ENCODE measurements around the gene VPS18.
A peak's percentile ranks its signal among the peaks of the same experiment; 100 is the strongest.

VPS18 gene

GRCh38 chr15:40891138-40891537 lies 3.1 kb upstream of the VPS18 start:
- Histone ChIP-seq H3K27ac (ENCODE audit: low read depth, low read length) (no peak overlapping the region), H3K27me3 (ENCODE audit: insufficient read depth, low read length) (no peaks in the 10 kb centered on the region), H3K79me2 (ENCODE audit: control insufficient read depth, insufficient read depth, low read length, poor library complexity) (peaks cover 10% of the 10 kb centered on the region), H3K4me1 (ENCODE audit: control insufficient read depth in 1 of 2, insufficient read depth in 2 of 2, low read length in 2 of 2) (peaks cover 5 to 13% of the 10 kb centered on the region in 2 experiments), H3K18ac (ENCODE audit: low read length) (no peak overlapping the region), H3K4ac (ENCODE audit: low read depth, low read length) (no peak overlapping the region), H2BK12ac (ENCODE audit: low read length) (no peak overlapping the region), H3K4me2 (ENCODE audit: low read length) (no peak overlapping the region), H2BK120ac (ENCODE audit: insufficient read depth, low read length, poor library complexity) (no peak overlapping the region), H4K12ac (ENCODE audit: low read depth, low read length) (no peak overlapping the region), H4K91ac (ENCODE audit: low read depth, low read length) (no peak overlapping the region), H4K8ac (ENCODE audit: low read depth, low read length) (no peak overlapping the region), H3K9ac (ENCODE audit: low read length) (no peak overlapping the region), H3K36me3 (ENCODE audit: control insufficient read depth in 1 of 2, insufficient read depth in 2 of 2, low read length in 2 of 2) (peaks cover 1 to 4% of the 10 kb centered on the region in 2 experiments), H3K9me3 (ENCODE audit: insufficient read depth, low read depth, low read length) (no peaks in the 10 kb centered on the region), H2AK5ac (ENCODE audit: low read length) (no peak overlapping the region), H2AFZ (ENCODE audit: insufficient read depth, low read length, poor library complexity) (no peak overlapping the region), H3K4me3 (ENCODE audit: low read depth, low read length) (no peak overlapping the region), H2BK5ac (ENCODE audit: low read depth, low read length, poor library complexity) (no peak overlapping the region), H3K23ac (ENCODE audit: low read length) (no peak overlapping the region), H3K14ac (ENCODE audit: low read length) (no peak overlapping the region), H3K79me1 (ENCODE audit: low read length) (peaks cover 8% of the 10 kb centered on the region)
- DNase-seq: no peak
- WGBS (ENCODE audit: extremely low coverage, insufficient coverage, insufficient read length): 100% methylated on average over 1 of the region's 5 CpGs

DNA sequence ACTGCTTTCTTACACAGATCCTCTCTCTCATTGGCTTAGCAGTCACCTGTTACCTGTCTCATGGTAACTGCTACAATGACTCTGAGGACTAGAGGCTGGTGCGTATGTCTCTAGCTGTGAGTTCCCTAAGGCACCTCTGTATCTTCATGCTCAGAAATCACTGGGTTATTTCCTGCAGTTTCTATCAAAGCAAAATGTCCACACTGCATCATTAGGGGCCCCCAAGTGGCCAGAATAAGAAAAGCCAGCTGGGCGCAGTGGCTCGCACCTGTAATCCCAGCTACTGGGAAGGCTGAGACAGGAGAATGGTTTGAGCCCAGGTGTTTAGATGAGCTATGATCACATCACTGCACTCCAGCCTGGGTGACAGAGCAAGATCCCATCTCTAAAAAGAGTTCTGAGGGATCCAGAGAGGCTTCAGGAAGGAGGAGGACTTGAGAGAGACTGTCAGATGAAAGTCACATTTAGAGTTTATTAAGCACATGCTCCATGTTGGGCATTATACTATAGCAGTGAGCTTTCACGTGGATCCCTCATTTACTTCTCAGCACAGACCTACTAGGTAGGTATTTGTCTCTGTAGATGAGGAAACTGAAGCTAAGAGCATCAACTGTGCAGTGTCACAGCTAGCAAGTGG lies 2.3 kb upstream of the VPS18 start:
- Histone ChIP-seq H4K12ac (ENCODE audit: low read depth, low read length) (no peak overlapping the region), H3K9me3 (ENCODE audit: insufficient read depth, low read depth, low read length) (no peaks in the 10 kb centered on the region), H3K4ac (ENCODE audit: low read depth, low read length) (no peak overlapping the region), H3K27me3 (ENCODE audit: insufficient read depth, low read length) (no peaks in the 10 kb centered on the region), H3K4me2 (ENCODE audit: low read length) (no peak overlapping the region), H3K79me2 (ENCODE audit: control insufficient read depth, insufficient read depth, low read length, poor library complexity) (peaks cover 10% of the 10 kb centered on the region), H3K36me3 (ENCODE audit: control insufficient read depth in 1 of 2, insufficient read depth in 2 of 2, low read length in 2 of 2) (peaks cover 5 to 6% of the 10 kb centered on the region in 2 experiments), H4K8ac (ENCODE audit: low read depth, low read length) (no peak overlapping the region), H2BK120ac (ENCODE audit: insufficient read depth, low read length, poor library complexity) (no peak overlapping the region), H2BK5ac (ENCODE audit: low read depth, low read length, poor library complexity) (no peak overlapping the region), H3K4me3 (ENCODE audit: low read depth, low read length) (no peak overlapping the region), H3K18ac (ENCODE audit: low read length) (no peak overlapping the region), H3K23ac (ENCODE audit: low read length) (no peak overlapping the region), H4K91ac (ENCODE audit: low read depth, low read length) (no peak overlapping the region), H3K9ac (ENCODE audit: low read length) (no peak overlapping the region), H3K14ac (ENCODE audit: low read length) (no peak overlapping the region), H3K79me1 (ENCODE audit: low read length) (peaks cover 8% of the 10 kb centered on the region), H3K4me1 (ENCODE audit: control insufficient read depth in 1 of 2, insufficient read depth in 2 of 2, low read length in 2 of 2) (peaks cover 5 to 13% of the 10 kb centered on the region in 2 experiments), H2AFZ (ENCODE audit: insufficient read depth, low read length, poor library complexity) (no peak overlapping the region), H2BK12ac (ENCODE audit: low read length) (no peak overlapping the region), H2AK5ac (ENCODE audit: low read length) (no peak overlapping the region), H3K27ac (ENCODE audit: low read depth, low read length) (no peak overlapping the region)
- DNase-seq: peak; percentile 50 to 71
- no CpG with 5 or more reads among the region's 4 CpGs for WGBS (ENCODE audit: extremely low coverage, insufficient coverage, insufficient read length)

GRCh38 chr15:40892447-40893012 lies 1.7 kb upstream of the VPS18 start:
- no CpG with 5 or more reads among the region's 2 CpGs for WGBS (ENCODE audit: extremely low coverage, insufficient coverage, insufficient read length)
- H3K4me1 ChIP-seq (ENCODE audit: control insufficient read depth in 1 of 2, insufficient read depth in 2 of 2, low read length in 2 of 2): peaks cover 5 to 13% of the 10 kb centered on the region in 2 experiments
- H4K12ac ChIP-seq (ENCODE audit: low read depth, low read length): no peak overlapping the region
- H3K27me3 ChIP-seq (ENCODE audit: insufficient read depth, low read length): no peaks in the 10 kb centered on the region
- H3K23ac ChIP-seq (ENCODE audit: low read length): no peak overlapping the region
- no peak overlapping the region for H3K27ac ChIP-seq (ENCODE audit: low read depth, low read length)
- H3K79me2 ChIP-seq (ENCODE audit: control insufficient read depth, insufficient read depth, low read length, poor library complexity): peaks cover 10% of the 10 kb centered on the region
- no peak overlapping the region for H2BK12ac ChIP-seq (ENCODE audit: low read length)
- H2BK120ac ChIP-seq (ENCODE audit: insufficient read depth, low read length, poor library complexity): no peak overlapping the region
- H2BK5ac ChIP-seq (ENCODE audit: low read depth, low read length, poor library complexity): no peak overlapping the region
- no peak overlapping the region for H3K9ac ChIP-seq (ENCODE audit: low read length)
- H3K4me3 ChIP-seq (ENCODE audit: low read depth, low read length): no peak overlapping the region
- H3K9me3 ChIP-seq (ENCODE audit: insufficient read depth, low read depth, low read length): no peaks in the 10 kb centered on the region
- DNase-seq: no peak
- no peak overlapping the region for H4K8ac ChIP-seq (ENCODE audit: low read depth, low read length)
- peaks cover 8% of the 10 kb centered on the region for H3K79me1 ChIP-seq (ENCODE audit: low read length)
- peaks cover 5 to 6% of the 10 kb centered on the region in 2 experiments for H3K36me3 ChIP-seq (ENCODE audit: control insufficient read depth in 1 of 2, insufficient read depth in 2 of 2, low read length in 2 of 2)
- H3K4me2 ChIP-seq (ENCODE audit: low read length): no peak overlapping the region
- H2AFZ ChIP-seq (ENCODE audit: insufficient read depth, low read length, poor library complexity): no peak overlapping the region
- H3K14ac ChIP-seq (ENCODE audit: low read length): no peak overlapping the region
- no peak overlapping the region for H4K91ac ChIP-seq (ENCODE audit: low read depth, low read length)
- no peak overlapping the region for H3K18ac ChIP-seq (ENCODE audit: low read length)
- H3K4ac ChIP-seq (ENCODE audit: low read depth, low read length): no peak overlapping the region
- no peak overlapping the region for H2AK5ac ChIP-seq (ENCODE audit: low read length)

DNA sequence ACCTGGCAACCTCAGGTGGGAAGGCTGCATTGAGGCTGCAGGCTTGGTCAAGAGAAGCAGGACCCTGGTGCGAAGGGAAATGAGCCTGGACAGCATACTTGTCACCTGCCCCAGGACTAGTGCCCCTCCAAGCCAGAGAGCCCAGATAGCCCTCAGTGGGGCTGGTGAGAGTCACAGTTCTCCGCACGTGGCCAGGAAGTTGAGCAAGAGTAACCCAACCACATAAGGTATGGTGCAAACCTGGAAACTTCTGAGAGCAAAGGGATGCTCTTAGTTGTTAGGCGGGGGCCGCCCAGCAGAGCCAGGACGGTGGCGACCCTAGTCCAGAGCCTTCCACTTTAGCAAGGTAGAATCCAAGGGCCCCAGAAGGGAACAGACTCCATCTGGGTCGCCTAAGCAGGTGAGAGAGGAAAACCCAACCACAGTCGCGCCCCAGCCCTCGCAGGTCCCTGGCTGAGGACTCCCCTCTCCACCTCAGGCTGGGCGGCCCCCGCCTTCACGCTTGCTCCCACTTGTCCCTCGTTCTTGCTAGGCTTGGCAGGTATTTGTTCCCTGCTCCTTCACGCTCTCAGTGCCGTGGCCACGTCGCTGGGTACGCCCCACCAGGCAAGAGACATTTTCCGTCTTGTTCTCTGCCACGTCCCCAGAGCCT lies 1.1 kb upstream of the VPS18 start:
- no peak overlapping the region for H3K18ac ChIP-seq (ENCODE audit: low read length)
- H3K9ac ChIP-seq (ENCODE audit: low read length): no peak overlapping the region
- no peak overlapping the region for H3K4me2 ChIP-seq (ENCODE audit: low read length)
- H4K91ac ChIP-seq (ENCODE audit: low read depth, low read length): no peak overlapping the region
- peak overlapping the region; percentile 25 for H2AK5ac ChIP-seq (ENCODE audit: low read length)
- H3K4me1 ChIP-seq (ENCODE audit: control insufficient read depth in 1 of 2, insufficient read depth in 2 of 2, low read length in 2 of 2): peaks cover 5 to 13% of the 10 kb centered on the region in 2 experiments
- H2BK120ac ChIP-seq (ENCODE audit: insufficient read depth, low read length, poor library complexity): no peak overlapping the region
- WGBS (ENCODE audit: extremely low coverage, insufficient coverage, insufficient read length): no CpG with 5 or more reads among the region's 22 CpGs
- no peaks in the 10 kb centered on the region for H3K9me3 ChIP-seq (ENCODE audit: insufficient read depth, low read depth, low read length)
- no peak overlapping the region for H3K14ac ChIP-seq (ENCODE audit: low read length)
- H2BK5ac ChIP-seq (ENCODE audit: low read depth, low read length, poor library complexity): no peak overlapping the region
- H3K4ac ChIP-seq (ENCODE audit: low read depth, low read length): no peak overlapping the region
- H4K8ac ChIP-seq (ENCODE audit: low read depth, low read length): peak overlapping the region; percentile 67
- H3K27ac ChIP-seq (ENCODE audit: low read depth, low read length): no peak overlapping the region
- no peak overlapping the region for H4K12ac ChIP-seq (ENCODE audit: low read depth, low read length)
- H3K79me1 ChIP-seq (ENCODE audit: low read length): peaks cover 8% of the 10 kb centered on the region
- H3K79me2 ChIP-seq (ENCODE audit: control insufficient read depth, insufficient read depth, low read length, poor library complexity): peaks cover 10% of the 10 kb centered on the region
- no peaks in the 10 kb centered on the region for H3K27me3 ChIP-seq (ENCODE audit: insufficient read depth, low read length)
- no peak overlapping the region for H2AFZ ChIP-seq (ENCODE audit: insufficient read depth, low read length, poor library complexity)
- H3K4me3 ChIP-seq (ENCODE audit: low read depth, low read length): no peak overlapping the region
- peaks cover 5 to 6% of the 10 kb centered on the region in 2 experiments for H3K36me3 ChIP-seq (ENCODE audit: control insufficient read depth in 1 of 2, insufficient read depth in 2 of 2, low read length in 2 of 2)
- no peak overlapping the region for H2BK12ac ChIP-seq (ENCODE audit: low read length)
- no peak overlapping the region for H3K23ac ChIP-seq (ENCODE audit: low read length)
- DNase-seq: no peak
